HG03565 (cell line): ENCODE results near the gene AGBL5.

Source experiments
- ATAC-seq: cut with Tn5 transposase; IDR thresholded peaks from one replicate; pipeline ENCODE4 v1.9.1; 2021; ENCODE audit warnings: mild to moderate bottlenecking, moderate library complexity; ENCODE audit not compliant: unreplicated experiment

AGBL5 gene

DNA sequence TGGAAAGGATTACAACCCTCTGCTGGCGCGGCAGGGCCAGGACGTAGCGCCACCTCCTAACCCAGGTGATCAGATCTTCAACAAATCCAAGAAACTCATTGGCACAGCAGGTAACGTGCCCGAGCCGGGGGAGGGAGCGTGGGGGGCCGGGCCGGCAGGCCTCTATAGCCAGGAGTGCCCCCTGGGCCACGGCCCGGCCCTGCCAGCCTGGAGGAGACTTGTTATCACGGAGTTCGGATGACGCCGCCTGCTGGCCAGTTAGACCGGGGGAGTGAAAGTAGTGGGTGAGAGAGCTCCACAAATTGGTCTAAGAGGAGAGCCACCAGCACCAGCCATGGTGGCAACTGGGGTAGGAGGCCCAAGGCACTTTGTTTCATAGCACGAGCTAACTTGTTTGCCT lies 27.3 kb upstream of the AGBL5 start:
- no peak for ATAC-seq

GRCh38 chr2:27024812-27025211 lies 26.7 kb upstream of the AGBL5 start:
- ATAC-seq = no peak

DNA sequence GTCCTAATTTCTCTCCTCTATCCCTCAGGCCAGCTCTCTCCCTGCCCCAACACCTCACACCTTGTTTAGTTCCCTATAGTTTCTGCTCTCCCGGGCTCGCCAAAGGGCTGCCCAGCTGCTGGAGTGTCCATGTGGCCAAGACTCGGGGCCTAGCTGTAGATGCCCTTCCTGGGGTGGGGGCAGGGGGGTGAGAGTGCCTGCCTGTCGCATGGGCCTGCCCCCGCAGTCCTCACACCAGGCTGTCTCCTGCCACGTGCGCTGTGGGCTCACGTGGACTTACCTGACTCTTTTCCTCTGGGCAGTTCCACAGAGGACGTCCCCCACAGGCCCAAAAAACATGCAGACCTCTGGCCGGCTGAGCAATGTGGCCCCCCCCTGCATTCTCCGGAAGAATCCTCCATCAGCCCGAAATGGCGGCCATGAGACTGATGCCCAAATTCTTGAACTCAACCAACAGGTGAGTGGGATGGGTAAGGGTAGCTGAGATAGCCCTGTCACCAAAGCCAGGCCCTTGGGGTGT lies 26.1 kb upstream of the AGBL5 start:
- ATAC-seq = no peak

- ATAC-seq = no peak
Observed at GRCh38 chr2:27025861-27026851, 25.3 kb upstream of the AGBL5 start.

- no peak for ATAC-seq
Observed at GRCh38 chr2:27027211-27027651, 24.2 kb upstream of the AGBL5 start.

DNA sequence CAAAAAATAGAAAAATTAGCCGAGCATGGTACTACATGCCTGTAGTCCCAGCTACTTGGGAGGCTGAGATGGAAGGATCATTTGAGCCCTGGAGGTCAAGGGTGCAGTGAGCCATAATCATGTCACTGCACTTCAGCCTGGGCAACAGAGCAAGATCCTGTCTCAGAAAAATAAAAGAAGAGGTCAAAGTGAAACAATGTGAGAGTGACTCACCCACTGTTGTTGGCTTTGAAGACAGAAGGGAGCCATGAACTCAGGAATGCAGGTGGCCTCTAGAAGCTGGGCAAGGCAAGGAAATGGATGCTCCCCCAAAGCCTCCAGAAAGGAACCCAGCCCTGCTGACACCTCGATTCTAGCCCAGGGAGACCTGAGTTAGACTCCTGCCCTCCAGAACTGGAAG lies 22.4 kb upstream of the AGBL5 start:
- ATAC-seq = no peak

DNA sequence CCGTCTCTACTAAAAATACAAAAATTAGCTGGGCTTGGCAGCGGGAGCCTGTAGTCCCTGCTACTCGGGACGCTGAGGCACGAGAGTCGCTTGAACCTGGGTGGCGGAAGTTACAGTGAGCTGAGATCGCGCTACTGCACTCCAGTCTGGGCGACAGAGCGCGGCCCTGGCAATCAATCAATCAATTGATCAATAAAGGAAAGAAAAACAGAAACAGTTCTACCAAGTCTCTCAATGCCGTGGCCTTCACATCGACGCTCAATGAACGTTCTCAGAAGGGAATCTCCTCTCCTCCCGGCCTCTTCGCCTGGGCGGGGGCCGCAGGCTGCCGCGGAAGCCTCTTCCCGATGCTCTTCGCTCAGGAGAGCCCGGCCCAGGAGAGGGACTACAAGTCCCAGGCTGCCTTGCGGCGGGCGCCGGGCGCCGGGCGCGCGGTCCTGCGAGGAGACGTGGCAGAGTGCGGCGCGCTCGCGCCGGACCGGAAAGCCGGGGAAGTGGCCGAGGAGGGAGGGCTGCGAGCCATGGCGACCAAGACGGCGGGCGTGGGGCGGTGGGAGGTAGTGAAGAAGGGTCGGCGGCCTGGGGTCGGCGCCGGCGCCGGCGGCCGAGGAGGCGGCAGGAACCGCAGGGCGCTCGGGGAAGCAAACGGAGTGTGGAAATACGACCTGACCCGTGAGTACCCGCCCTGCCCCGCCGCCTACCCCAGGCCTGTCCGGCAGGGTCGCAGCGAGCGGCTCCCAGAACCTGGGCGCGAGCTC lies 18.8 kb upstream of the AGBL5 start, which contains the start of gene TMEM214:
TMEM214 (plus strand) TSS at position 471 of the 758 bp plus-strand sequence; CDS start at position 522, 51 bp downstream.
- peak; percentile 82 for ATAC-seq

DNA sequence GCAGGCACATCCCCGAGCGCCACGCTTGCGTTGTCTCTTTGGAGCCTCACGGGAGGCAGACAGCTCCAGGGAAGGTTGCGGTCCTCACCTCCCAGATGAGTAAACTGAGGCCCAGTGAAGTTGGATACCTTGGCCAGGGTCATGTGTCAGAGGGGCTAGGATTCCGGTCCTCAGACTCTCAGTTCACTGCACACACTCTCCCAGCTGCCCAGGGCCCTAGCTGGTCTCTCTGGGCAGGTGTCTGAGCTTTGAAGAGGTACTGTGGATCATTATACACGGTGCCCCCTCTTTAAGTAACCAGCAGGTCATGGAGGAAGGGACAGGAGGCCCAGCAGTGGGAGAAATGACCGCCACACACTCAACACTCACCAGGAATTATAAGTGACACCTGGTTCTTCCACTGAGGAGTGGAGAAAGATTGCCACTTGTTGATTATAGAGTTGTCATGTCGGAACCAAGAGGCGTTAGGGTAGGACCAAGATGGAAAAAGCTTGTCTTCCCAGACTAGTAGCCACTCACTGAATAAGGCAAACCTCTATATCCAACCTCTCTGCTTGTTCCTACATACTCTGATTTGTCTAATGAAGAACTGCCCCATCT lies 18.1 kb upstream of the AGBL5 start:
- ATAC-seq = no peak

DNA sequence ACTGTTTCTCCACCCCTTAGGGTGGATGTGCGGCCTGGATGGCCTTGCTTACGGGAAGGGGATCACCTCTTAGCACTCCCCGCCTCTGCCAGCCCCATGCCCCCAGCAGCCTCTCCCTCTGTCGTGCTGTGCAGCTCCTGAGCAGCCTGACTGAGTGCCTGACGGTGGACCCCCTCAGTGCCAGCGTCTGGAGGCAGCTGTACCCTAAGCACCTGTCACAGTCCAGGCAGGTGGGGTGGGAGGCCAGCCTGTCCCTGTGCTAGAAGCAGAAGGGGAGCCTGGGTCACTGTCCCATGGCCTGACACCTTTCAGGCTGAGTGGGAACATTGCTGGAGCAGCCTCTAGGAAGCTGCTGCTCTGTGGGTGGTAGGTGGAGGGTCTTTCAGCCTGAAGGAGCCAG lies 13.5 kb upstream of the AGBL5 start:
- no peak for ATAC-seq

DNA sequence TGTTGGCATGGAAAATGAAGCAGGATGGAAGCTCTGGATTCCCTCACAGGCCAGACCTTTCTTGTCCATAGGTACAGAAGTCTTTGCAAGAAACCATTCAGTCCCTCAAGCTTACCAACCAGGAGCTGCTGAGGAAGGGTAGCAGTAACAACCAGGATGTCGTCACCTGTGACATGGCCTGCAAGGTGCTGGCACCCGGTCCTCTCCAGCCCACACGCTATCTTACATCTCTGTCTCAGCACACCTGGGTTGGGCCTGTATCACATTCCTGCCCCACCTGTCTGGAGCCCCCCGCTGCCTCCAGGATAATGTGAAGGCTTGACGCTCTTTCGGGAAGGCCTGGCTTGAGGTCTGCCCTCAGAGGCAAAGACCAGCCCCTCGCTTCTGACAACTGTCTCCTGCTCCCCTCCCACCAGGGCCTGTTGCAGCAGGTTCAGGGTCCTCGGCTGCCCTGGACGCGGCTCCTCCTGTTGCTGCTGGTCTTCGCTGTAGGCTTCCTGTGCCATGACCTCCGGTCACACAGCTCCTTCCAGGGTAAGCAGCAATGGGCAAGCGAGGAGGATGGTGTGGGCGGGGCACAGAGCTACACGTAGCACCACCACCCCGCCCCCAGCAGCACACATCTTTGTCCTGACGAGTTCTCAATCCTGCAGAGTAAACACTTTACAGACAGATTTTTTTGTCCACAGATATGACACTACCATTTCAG lies 12.7 kb upstream of the AGBL5 start:
- no peak for ATAC-seq

DNA sequence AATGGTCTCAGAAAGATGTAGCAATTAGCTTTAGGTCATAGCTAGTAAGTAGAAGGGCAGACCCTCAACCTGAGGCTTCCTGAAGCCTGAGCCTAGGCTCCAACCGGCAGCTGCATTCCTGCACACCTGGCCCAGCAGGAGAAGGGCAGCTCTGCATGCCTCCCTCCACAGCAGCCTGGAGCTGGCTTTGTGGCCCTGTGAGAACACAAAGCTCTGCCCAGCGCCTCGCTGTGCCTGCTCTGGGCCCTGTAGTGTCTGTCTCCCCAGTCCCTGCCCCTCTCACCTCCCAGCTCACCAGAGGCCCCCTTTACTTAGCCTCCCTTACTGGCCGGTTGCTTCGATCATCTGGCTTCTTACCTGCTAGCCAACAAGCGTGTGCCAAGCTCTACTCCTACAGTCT lies 12.0 kb upstream of the AGBL5 start:
- ATAC-seq = no peak

DNA sequence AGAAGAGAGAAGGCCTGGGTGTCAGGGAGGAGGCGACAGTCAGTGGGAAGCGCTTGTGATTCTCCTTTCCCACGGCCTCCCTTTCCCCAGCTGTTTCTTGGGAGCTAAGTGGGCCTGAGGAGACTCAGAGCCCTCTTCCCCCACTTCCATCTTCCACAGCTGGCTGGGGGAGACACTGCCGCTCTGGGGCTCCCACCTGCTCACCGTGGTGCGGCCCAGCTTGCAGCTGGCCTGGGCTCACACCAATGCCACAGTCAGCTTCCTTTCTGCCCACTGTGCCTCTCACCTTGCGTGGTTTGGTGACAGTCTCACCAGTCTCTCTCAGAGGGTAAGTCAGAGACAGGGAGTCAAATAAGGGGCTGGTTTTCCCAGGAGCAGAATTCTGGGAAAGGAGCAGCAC lies 11.6 kb upstream of the AGBL5 start:
- ATAC-seq = no peak

- ATAC-seq = no peak
Observed at GRCh38 chr2:27040282-27040681, 11.2 kb upstream of the AGBL5 start.

GRCh38 chr2:27041752-27042151 lies 9.7 kb upstream of the AGBL5 start:
- ATAC-seq = peak; percentile 5

DNA sequence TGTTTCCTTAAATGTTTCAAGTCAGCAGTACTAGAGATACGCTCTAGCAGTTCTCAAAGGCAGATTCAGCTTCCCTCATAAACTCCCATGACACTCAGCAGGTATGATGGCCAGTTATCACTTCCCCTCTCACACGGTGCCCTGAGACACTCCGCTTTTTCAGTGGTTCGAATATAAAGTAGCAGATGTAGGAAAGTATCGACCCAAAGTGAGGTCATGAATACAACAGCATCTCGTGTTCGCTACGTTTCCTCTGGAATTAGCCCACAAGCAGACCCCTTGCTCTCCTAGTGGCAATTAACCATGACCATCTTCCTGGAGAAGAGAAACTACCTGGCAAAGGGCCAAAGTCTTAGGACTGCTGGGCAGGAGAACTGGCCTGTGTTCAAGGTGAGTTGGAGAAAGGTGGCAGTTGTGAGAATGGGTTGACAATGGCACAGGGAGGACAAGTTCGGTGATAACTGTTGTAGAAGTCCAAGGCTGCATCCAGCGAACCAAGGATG lies 9.3 kb upstream of the AGBL5 start:
- peak; percentile 55 for ATAC-seq

DNA sequence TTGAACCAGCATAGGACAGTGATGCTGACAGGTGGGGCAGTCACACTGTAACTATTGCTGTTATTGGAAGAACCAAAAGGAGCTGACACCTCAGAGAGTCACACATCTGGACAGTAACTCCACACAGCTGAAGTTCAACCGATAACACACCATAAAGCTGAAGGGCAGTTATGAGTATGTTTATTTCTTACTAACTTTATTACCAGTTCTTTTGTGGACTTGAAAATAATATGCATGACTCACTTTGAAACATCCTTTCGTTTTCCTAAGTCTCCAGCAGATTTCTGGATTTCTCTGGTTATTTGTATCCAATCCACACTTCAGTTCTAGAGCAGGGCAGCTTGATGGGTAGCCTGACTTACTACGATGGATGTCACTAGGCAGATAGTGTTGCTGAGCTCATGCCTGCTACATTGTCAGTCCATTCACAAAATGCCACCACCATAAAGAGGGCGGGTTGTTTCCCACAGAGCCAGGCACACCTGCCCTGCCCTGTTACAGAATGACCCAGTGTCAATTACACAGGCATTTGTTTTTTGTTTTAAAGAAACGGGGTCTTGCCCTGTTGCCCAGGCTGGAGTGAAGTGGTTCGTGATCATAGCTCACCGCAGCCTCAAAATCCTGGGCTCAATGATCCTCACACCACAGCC lies 8.4 kb upstream of the AGBL5 start:
- ATAC-seq = no peak

DNA sequence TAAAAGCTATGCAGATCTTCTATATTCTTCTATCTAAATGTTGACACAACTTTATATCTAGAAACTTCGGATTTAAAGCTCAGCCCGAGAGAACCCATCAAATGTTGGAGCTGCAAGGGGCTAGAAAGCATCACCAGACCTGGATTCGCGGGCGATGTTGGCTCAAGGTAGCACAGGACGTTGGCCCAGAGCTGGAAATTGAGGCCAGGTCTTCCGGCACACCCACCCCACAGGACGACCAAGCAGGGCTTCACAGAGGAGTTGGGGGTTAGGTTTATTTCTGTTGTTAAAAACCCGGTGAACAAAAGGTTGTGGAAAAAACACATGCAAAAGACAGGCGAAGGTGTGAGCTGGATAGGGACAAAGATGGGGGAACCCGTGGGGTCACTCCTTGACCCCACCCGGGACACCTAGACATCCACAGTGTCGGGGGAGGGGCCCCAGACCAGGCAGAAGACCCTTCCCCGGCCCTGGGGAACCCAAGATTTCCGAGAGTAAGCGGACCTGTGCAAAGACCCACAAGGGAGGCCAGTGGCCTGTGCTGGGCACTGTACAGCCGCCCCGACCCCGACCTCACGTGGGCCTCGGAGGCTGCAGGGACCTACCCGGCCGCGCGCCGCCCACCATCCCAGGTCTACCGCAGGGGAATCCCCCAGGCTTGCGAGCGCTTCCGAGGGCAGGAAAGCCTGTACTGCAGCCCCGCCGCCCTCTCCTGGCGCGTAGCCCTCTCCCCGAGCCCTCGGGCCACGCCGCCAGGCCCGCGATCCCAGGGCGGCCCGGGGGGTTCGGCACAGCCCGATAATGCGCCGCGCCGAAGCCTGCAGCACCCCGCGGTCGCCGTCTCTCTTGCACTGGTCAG lies 1.8 kb upstream of the AGBL5 start:
- peak; percentile 12 for ATAC-seq

GRCh38 chr2:27050281-27050995 lies 1.0 kb upstream of the AGBL5 start:
- peak; percentile 39 for ATAC-seq
